ENCODE data around the gene LENG1. TPM values are rescaled to one million over a fixed set of nuclear protein-coding genes. Genes with fewer than 3 reads are reported as not detected.

Gene LENG1
- total RNA-seq, 4 donors from 2014 or later: 3.7 to 52.8 (median 23.8) TPM

GRCh38 chr19:54206030-54206830, 46.7 kb upstream of the LENG1 start:
- H3K9me3 ChIP-seq: no peaks in the 10 kb centered on the region
- DNase-seq: no peak
- intact Hi-C loops (cut with DNase I; ENCODE audit: low total_unique reads): no loop called here
- H3K36me3 ChIP-seq: no peaks in the 10 kb centered on the region
- H3K4me1 ChIP-seq: peaks cover 6 to 18% of the 10 kb centered on the region in 2 donors
- no peak for TF ChIP-seq POLR2A (IDR thresholded peaks at IDR 0.05)
- no peak for TF ChIP-seq CTCF (IDR thresholded peaks at IDR 0.05)
- no peak overlapping the region for H3K27ac ChIP-seq
- H3K4me3 ChIP-seq: no peak overlapping the region
- no peaks in the 10 kb centered on the region for H3K27me3 ChIP-seq

GRCh38 chr19:54204767-54205468, 45.4 kb upstream of the LENG1 start:
- Histone ChIP-seq H3K27me3 (no peaks in the 10 kb centered on the region), H3K36me3 (no peaks in the 10 kb centered on the region), H3K4me3 (no peak overlapping the region), H3K4me1 (peaks cover 6 to 19% of the 10 kb centered on the region in 2 donors), H3K27ac (no peak overlapping the region), H3K9me3 (no peaks in the 10 kb centered on the region)
- TF ChIP-seq CTCF (IDR thresholded peaks at IDR 0.05) (no peak), POLR2A (IDR thresholded peaks at IDR 0.05) (no peak)
- intact Hi-C loops (cut with DNase I; ENCODE audit: low total_unique reads): no loop called here
- DNase-seq: no peak

- H3K4me1 ChIP-seq: peaks cover 6 to 13% of the 10 kb centered on the region in 2 donors
Measured at GRCh38 chr19:54203151-54203611, 43.7 kb upstream of the LENG1 start.

GRCh38 chr19:54201980-54202379, 42.5 kb upstream of the LENG1 start:
- no peak for TF ChIP-seq CTCF (IDR thresholded peaks at IDR 0.05)
- TF ChIP-seq POLR2A (IDR thresholded peaks at IDR 0.05): no peak
- DNase-seq: no peak
- intact Hi-C loops (cut with DNase I; ENCODE audit: low total_unique reads): no loop called here
- peak overlapping the region; percentile 82 to 84 for H3K4me3 ChIP-seq
- H3K27ac ChIP-seq: peak overlapping the region in 1 of 2 donors; percentile 98
- no peaks in the 10 kb centered on the region for H3K9me3 ChIP-seq
- H3K36me3 ChIP-seq: no peaks in the 10 kb centered on the region
- no peaks in the 10 kb centered on the region for H3K27me3 ChIP-seq
- H3K4me1 ChIP-seq: peaks cover 6 to 13% of the 10 kb centered on the region in 2 donors

More at GRCh38 chr19:54203151-54203611, 43.7 kb upstream of the LENG1 start:
- DNase-seq: no peak
- TF ChIP-seq CTCF (IDR thresholded peaks at IDR 0.05): no peak
- TF ChIP-seq POLR2A (IDR thresholded peaks at IDR 0.05): no peak
- H3K4me3 ChIP-seq: no peak overlapping the region
- H3K27me3 ChIP-seq: no peaks in the 10 kb centered on the region
- H3K36me3 ChIP-seq: no peaks in the 10 kb centered on the region
- intact Hi-C loops (cut with DNase I; ENCODE audit: low total_unique reads): no loop called here
- H3K9me3 ChIP-seq: no peaks in the 10 kb centered on the region
- H3K27ac ChIP-seq: no peak overlapping the region

All from uterus (tissue), 4 donors.